HG02798 (cell line): ENCODE data around the gene CTDSP1.

Experiments
- ATAC-seq: cut with Tn5 transposase; IDR thresholded peaks from one replicate; pipeline ENCODE4 v1.9.1; 2021; ENCODE audit warnings: mild to moderate bottlenecking; ENCODE audit not compliant: unreplicated experiment, poor library complexity

The CTDSP1 gene

GRCh38 chr2:218448934-218449333 is 49.3 kb downstream of the CTDSP1 start:
- ATAC-seq: no peak

- ATAC-seq: no peak
These were observed 52.4 kb downstream of the CTDSP1 start for GRCh38 chr2:218452079-218452478.
